GM18951 (cell line): ENCODE measurements around the gene IP6K1.

Source experiments
- POLR2A ChIP-seq: IDR thresholded peaks from 4 replicates; pipeline ENCODE4 v1.6.1; 2011; ENCODE audit warnings: mild to moderate bottlenecking; ENCODE audit not compliant: insufficient read length, insufficient read depth; ENCODE audit errors: extremely low read depth
- in situ Hi-C: fragments of 300-500 bp; cut with MboI; formaldehyde crosslinking; loops from one replicate; pipeline ENCODE4 v1.12.0; 2022; ENCODE audit warnings: low sequenced_read_pairs, mixed read lengths, inconsistent platforms; ENCODE audit not compliant: unreplicated experiment

The IP6K1 gene

DNA sequence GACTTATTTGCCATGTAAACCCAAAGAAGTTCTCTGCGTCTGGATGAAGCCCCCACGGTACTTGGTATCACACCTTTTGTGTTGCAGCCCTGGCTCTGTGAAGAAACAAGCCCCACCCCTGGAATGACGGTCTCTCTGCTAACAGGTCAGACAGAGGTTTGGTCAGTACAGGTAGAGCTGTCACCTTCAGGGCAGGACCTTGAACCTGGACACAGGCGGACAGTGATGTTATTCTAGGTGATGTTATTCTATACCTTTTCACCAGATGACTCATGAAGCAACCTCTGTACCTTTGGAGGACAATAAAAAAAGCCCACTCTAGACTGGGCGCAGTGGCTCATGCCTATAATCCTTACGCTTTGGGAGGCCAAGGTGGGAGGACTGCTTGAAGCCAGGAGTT lies 51.6 kb downstream of the IP6K1 start:
- in situ Hi-C loops: no loop called here

DNA sequence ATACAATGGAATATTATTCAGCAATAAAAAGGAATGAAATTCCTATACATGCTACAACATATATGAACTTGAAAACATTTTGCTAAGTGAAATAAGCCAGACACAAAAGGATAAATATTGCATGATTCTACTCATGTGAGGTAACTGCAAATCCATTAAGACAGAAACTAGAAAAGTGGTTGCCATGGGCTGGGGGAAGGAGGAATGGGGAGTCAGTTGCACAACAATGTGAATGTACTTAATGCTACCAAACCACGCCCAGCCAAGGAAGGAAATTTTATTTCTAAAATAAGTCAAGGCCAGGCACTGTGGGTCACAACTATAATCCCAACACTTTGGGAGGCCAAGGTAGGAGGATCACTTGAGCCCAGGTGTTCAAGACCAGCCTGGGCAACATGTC lies 52.8 kb downstream of the IP6K1 start:
- in situ Hi-C loops: no loop called here
- no peak for TF ChIP-seq POLR2A

More for the DNA sequence above, 51.6 kb downstream of the IP6K1 start:
- TF ChIP-seq POLR2A: no peak

DNA sequence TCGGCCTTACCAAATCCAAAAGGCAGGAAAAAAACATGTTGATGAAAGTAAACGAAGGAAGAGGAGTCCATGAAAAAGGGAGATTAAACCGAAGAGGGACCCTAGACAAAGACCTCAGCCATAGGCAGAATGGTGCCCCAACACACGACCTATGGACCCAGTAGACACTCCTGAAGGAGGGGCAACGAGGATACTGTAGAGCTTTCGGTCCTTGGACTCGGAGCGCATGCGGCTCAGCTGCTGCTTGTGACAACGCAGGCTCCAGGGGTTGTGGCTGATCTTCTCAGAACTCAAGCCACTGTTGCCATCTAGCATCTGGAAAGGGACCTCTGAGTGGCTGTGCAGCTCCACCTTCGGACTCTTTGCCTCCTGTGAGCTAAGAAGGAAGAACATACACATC lies 53.7 kb downstream of the IP6K1 start:
- in situ Hi-C loops: no loop called here
- no peak for TF ChIP-seq POLR2A

DNA sequence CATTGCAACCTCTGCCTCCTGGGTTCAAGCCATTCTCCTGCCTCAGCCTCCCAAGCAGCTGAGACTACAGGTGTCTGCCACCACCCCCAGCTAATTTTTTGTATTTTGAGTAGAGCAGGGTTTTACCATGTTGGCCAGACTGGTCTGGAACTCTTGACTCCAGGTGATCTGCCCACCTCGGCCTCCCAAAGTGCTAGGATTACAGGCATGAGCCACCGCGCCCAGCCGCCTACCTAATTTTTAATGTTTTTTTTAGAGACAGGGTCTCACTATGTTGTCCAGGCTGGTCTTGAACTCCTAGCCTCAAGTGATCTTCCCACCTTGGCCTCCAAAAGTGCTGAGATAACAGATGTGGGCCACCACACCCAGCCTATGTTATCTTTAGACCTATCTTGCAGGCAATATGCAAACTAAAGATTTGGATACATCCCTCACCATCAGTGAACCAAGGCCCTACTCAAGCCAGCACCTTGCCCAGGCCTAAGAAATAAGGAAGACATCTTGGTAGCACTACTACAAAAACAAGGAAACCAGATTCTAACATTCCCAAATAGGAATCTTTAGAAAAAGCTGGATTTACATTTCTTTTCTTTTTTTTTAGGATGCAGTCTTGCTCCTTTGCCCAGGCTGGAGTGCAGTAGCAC lies 56.3 kb downstream of the IP6K1 start:
- TF ChIP-seq POLR2A: no peak
- in situ Hi-C loops: no loop called here

GRCh38 chr3:49727924-49728361 lies 58.4 kb downstream of the IP6K1 start:
- in situ Hi-C loops: no loop called here
- no peak for TF ChIP-seq POLR2A

- TF ChIP-seq POLR2A: no peak
- in situ Hi-C loops: no loop called here
Measured at GRCh38 chr3:49727154-49727923, 59.0 kb downstream of the IP6K1 start.

DNA sequence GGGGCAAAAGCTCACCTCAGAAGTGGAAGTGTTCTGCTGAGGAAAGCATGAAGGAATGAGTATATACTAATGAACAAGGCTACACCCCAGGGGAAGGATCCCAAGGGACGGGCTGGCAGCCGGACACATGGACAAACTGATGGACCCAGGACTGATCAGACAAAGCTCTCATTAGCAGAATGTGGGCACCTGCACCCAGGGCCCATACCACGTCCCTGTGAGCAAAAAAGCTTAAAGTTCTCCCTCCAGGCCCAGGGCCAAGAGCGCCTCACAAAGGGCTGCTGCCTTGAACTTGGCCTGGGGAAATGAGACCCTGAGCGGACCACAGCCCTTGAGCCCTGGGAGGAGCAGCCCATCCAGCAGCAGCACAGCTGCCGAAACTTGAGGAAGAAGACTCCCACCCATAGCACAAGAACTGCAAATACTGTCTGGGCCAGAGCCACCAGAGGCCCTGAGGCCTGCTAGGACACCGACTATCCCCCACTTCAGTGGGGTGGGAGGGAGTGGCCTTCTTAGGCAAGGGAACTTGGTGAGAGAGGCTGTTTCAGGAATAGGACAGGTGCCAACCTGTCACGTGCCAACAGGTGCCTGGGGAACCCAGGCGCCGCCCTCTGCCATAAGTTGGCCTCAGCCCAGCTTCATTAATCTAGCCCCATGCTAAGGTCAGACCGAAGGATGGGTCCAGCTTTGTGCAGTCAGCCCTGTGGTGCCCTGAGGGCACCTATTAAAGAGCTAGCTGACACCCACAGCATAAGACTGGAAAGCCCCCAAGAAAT lies 60.2 kb downstream of the IP6K1 start:
- no peak for TF ChIP-seq POLR2A
- in situ Hi-C loops: no loop called here

DNA sequence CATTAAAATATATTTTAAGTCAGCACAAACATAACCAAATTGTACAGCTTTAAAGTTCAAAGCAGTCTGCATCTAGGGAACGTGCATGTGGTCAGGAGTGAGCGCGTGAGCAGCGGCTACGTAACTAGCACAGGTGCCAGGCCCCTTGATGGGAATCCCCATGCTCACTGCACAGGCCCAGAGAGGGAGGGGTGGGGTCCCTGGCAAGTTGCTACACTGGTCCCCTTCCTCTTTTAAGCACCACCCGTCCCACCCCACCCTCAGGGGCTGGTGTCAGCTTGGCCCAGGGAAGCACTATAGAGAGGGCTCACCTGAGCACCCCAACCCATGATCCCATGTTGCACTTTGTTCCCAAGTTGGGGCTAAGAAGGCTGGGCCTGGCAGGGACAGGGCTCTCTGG lies 61.8 kb downstream of the IP6K1 start:
- in situ Hi-C loops: no loop called here
- no peak for TF ChIP-seq POLR2A

DNA sequence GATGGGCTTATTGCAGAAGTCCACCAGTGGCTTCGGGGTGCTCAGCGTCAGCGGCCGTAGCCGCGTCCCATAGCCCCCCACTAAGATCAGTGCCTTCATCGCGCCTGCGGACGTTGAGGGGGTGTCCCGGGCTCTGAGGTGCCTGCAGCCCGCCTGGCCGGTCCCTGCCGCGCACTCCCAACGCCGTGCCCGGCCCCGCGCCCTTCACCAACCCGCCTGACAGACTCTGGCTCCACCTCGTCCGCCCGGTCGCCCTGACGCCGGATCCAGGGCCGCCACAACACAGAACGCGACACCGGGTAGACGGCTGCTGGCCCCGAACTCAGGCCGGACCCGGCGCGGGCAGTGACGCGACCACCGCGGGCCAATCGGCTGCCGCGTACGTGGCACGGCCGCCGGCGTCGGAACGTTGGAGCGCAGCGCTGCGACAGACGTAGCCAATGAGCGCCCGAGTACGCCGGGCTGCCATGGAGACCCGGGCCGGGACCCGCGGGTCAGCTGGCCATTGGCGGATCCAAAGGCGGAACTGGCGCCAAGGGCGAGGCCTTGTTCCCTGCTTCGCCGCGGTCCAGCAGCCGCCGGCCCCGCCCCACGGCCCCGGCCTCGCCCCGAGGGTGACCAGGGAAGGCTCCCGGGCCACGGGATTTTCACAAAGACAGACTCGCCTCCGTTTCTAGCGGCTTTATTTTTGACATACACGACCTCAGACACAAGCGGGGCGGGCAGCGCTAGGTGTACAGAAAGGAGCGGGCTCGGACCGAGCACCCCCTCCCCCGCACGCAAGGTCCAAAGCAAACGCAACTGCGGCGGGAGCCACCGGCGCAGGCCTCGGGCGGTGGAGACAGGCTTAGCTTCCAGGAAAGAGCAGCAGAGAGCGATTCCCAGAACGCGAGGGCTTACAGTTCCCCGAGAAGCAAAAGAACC lies 62.5 kb downstream of the IP6K1 start, which contains the start of gene GMPPB:
Gene GMPPB (minus strand): TSS at position 324 of the 924 bp plus-strand sequence. CDS start 225 bp downstream, at position 99.
- in situ Hi-C loops: no loop called here
- TF ChIP-seq POLR2A: peak; percentile 83

DNA sequence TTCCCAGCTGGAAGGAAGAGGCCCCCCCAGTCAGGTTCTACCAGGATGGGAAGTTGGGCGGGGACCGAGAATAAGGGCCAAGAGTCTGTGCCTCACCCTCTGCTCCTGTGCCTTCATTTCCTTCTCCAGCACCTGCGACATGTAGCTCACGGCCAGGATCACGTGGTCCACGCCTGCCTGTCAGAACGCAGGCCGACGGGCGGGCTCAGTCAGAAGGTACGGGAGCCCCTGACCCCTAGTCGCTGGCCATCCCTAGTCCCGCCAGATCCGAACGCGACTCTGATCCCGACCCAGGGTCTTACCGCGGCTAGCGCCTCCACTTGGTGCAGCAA lies 63.1 kb downstream of the IP6K1 start:
- in situ Hi-C loops: no loop called here
- TF ChIP-seq POLR2A: no peak

- in situ Hi-C loops: no loop called here
- no peak for TF ChIP-seq POLR2A
Measured at GRCh38 chr3:49722896-49723295, 63.4 kb downstream of the IP6K1 start.

DNA sequence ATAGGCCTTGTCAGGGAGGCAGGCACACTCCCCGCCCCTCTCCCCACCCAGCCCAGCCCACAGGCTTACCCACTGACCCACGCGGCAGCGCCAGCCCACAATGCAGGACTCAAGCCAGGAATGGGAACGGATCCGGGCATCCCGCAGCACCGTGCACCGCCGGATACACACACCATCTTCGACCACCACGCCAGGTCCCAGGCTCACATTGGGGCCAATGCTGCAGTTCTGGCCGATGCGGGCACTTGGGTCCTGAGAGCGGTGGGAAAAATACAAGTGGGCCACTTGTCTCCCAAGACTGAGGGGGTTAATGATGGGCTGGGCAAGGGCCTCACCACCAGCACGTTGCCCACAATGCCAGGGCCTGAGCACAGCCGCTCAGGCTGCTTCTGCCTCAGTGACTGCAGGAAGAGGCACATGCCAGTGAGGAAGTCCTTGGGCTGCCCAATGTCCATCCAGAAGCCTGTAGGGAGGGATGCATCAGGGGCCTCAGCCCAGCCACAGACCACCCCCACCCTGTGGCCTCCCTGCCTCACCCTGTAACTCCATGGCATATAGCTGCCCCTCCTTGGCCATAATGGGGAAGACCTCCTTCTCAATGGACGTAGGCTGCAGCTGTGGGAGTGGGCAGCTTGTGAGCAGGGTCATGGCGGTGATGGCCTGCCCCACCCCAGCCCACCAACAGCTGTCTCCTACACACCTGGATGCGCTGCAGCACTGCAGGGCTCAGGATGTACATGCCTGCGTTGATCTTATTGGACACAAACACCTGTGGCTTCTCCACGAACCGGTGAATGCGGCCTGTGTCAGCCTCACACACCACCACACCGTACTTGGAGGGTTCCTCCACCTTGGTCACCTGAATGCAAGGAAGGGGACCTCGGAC lies 64.2 kb downstream of the IP6K1 start:
- TF ChIP-seq POLR2A: peak; percentile 20
- in situ Hi-C loops: no loop called here

- TF ChIP-seq POLR2A: no peak
- in situ Hi-C loops: no loop called here
Measured at GRCh38 chr3:49721596-49721895, 64.8 kb downstream of the IP6K1 start.
